A673 (cell line): ENCODE results near the gene ROBO3. TPM values are rescaled to one million over a fixed set of nuclear protein-coding genes. Genes with fewer than 3 reads are reported as not detected.

Experiments
- Bru-seq: library from RNA; stranded (reverse); fragments of 400-500 nt; gene quantifications from one replicate; lab custom pipeline; 2021; lab: Mats Ljungman, UMichigan
- BruChase-seq, 2 experiments: library from RNA; stranded (reverse); fragments of 400-500 nt; gene quantifications; one replicate each; lab custom pipeline; 2021; lab: Mats Ljungman, UMichigan
- BruUV-seq: library from RNA; stranded (reverse); fragments of 400-500 nt; replicated peaks from 2 replicates; lab custom pipeline; 2021; lab: Mats Ljungman, UMichigan
- CTCF ChIA-PET: fragments of 300-600 bp; sonication (Branson Sonifier 250); formaldehyde crosslinking; loops from one replicate; lab custom pipeline; 2022; ENCODE audit warnings: antibody characterized with exemption; lab: Charles Lee
- POLR2A ChIA-PET: fragments of 300-600 bp; sonication (Branson Sonifier 250); formaldehyde crosslinking; loops from one replicate; lab custom pipeline; 2022; ENCODE audit warnings: antibody characterized with exemption; ENCODE audit not compliant: low non-redundant PET; lab: Charles Lee
- DNase-seq: peaks from one replicate; pipeline ENCODE4 v3.0.0-alpha.2; 2015; ENCODE audit warnings: low spot score
- H3K27ac ChIP-seq: fragments of 200-600 bp; sonication (generic); 2 replicates; pipeline ENCODE4 v1.5.1; 2016; ENCODE audit warnings: mixed run types, low read depth, mild to moderate bottlenecking, mixed read lengths, antibody characterized with exemption, low read length; ENCODE audit not compliant: poor library complexity, severe bottlenecking
- H3K27me3 ChIP-seq: fragments of 200-600 bp; sonication (generic); replicated peaks from 2 replicates; pipeline ENCODE4 v1.6.1; 2017; ENCODE audit warnings: mixed run types, low read depth, mild to moderate bottlenecking, mixed read lengths, antibody characterized with exemption, low read length; ENCODE audit not compliant: insufficient read depth, poor library complexity
- H3K36me3 ChIP-seq: fragments of 200-600 bp; sonication (generic); 2 replicates; pipeline ENCODE4 v1.6.1; 2016; ENCODE audit warnings: mixed run types, mild to moderate bottlenecking, mixed read lengths, antibody characterized with exemption, low read length; ENCODE audit not compliant: insufficient read depth, poor library complexity, severe bottlenecking
- H3K4me1 ChIP-seq: fragments of 200-600 bp; sonication (generic); 2 replicates; pipeline ENCODE4 v1.6.1; 2017; ENCODE audit warnings: mixed run types, mild to moderate bottlenecking, mixed read lengths, antibody characterized with exemption, low read length; ENCODE audit not compliant: insufficient read depth, poor library complexity, severe bottlenecking
- H3K4me3 ChIP-seq: fragments of 200-600 bp; sonication (generic); 2 replicates; pipeline ENCODE4 v1.5.1; 2016; ENCODE audit warnings: low read depth, mixed run types, mild to moderate bottlenecking, mixed read lengths, low read length; ENCODE audit not compliant: poor library complexity, severe bottlenecking
- H3K9me3 ChIP-seq: fragments of 200-600 bp; sonication (generic); 2 replicates; pipeline ENCODE4 v1.6.1; 2016; ENCODE audit warnings: mixed run types, low read depth, mild to moderate bottlenecking, mixed read lengths, antibody characterized with exemption, low read length; ENCODE audit not compliant: poor library complexity, severe bottlenecking
- EZH2 ChIP-seq: fragments of 200-600 bp; sonication (generic); IDR thresholded peaks from 2 replicates; pipeline ENCODE4 v1.6.1; 2017; ENCODE audit warnings: borderline replicate concordance, low read depth, mild to moderate bottlenecking, mixed read lengths, antibody characterized with exemption, low read length; ENCODE audit not compliant: poor library complexity, severe bottlenecking
- intact Hi-C: fragments of 100-400 bp; cut with micrococcal nuclease; formaldehyde crosslinking; loops from one replicate; pipeline ENCODE4 v1.10.0; 2022; ENCODE audit not compliant: unreplicated experiment
- long read RNA-seq: library from polyadenylated mRNA; stranded (forward); transcript quantifications from one replicate; pipeline ENCODE4 v2.0.0, GENCODE V29; 2022
- total RNA-seq: library from RNA; stranded (reverse); gene quantifications from 2 replicates; pipeline ENCODE4 v1.2.3, GENCODE V29; 2021
- TF ChIP-seq, protein P1 (sequence below): fragments of 300-800, 200-600 bp; sonication (generic); conservative IDR thresholded peaks from 2 replicates; pipeline ENCODE4 v1.5.1; 2017; ENCODE audit warnings: low read depth, mild to moderate bottlenecking, antibody characterized with exemption, low read length, moderate library complexity, mixed read lengths

ROBO3 gene, protein sequence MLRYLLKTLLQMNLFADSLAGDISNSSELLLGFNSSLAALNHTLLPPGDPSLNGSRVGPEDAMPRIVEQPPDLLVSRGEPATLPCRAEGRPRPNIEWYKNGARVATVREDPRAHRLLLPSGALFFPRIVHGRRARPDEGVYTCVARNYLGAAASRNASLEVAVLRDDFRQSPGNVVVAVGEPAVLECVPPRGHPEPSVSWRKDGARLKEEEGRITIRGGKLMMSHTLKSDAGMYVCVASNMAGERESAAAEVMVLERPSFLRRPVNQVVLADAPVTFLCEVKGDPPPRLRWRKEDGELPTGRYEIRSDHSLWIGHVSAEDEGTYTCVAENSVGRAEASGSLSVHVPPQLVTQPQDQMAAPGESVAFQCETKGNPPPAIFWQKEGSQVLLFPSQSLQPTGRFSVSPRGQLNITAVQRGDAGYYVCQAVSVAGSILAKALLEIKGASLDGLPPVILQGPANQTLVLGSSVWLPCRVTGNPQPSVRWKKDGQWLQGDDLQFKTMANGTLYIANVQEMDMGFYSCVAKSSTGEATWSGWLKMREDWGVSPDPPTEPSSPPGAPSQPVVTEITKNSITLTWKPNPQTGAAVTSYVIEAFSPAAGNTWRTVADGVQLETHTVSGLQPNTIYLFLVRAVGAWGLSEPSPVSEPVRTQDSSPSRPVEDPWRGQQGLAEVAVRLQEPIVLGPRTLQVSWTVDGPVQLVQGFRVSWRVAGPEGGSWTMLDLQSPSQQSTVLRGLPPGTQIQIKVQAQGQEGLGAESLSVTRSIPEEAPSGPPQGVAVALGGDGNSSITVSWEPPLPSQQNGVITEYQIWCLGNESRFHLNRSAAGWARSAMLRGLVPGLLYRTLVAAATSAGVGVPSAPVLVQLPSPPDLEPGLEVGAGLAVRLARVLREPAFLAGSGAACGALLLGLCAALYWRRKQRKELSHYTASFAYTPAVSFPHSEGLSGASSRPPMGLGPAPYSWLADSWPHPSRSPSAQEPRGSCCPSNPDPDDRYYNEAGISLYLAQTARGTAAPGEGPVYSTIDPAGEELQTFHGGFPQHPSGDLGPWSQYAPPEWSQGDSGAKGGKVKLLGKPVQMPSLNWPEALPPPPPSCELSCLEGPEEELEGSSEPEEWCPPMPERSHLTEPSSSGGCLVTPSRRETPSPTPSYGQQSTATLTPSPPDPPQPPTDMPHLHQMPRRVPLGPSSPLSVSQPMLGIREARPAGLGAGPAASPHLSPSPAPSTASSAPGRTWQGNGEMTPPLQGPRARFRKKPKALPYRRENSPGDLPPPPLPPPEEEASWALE (N-terminal part only)
- 2.3 and 5.1 TPM in 2 replicates for total RNA-seq
- Bru-seq, nascent RNA: percentile 18 among the genes with signal in this experiment
- percentile 19 among the genes with signal in this experiment for BruChase-seq, experiment 1, labeled RNA remaining after a 2-hour chase
- BruChase-seq, experiment 2, labeled RNA remaining after a 6-hour chase: percentile 21 among the genes with signal in this experiment
- long read RNA-seq, partial matches to known transcripts: 2 of 6 reads
- long read RNA-seq, other reads (novel, unspliced or antisense): 4 of 6 reads

DNA sequence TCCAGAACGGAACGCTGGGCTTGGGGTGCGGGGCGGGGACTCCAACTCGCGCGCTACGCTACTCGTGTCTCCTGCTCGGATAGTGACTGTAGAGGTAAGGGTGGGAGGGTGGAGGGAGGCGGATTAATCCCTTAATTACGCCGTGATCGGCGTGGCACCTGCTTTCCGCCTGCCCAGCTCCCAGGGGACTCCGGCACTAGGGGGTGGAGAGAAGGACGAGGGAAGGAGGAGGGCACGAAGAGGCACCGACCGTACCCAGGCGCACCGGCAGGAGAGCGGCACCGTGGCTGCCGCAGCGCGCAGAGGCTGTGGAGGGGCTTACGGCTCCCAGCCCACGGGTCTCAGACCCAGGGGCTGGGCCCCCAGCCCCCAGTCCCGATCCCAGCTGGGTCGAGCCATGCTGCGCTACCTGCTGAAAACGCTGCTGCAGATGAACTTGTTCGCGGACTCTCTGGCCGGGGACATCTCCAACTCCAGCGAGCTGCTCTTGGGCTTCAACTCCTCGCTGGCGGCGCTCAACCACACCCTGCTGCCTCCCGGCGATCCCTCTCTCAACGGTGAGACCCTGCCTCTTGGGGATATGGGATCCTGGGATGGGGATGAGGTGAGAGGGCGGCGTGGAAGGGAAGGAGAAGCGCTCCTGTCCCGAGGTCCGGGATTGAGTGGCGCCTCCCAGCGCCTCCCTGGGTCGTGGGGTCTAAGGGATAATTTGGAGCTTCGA, at the start of gene ROBO3:
Gene ROBO3 (plus strand): TSS at position 252 of the 721 bp plus-strand sequence. CDS start 146 bp downstream, at position 398.
- H3K9me3 ChIP-seq: no peaks in the 10 kb centered on the region
- peak within 1 kb of the TSS; percentile 30 for H3K4me3 ChIP-seq
- no peak for TF ChIP-seq EZH2
- TF ChIP-seq, protein P1, sequence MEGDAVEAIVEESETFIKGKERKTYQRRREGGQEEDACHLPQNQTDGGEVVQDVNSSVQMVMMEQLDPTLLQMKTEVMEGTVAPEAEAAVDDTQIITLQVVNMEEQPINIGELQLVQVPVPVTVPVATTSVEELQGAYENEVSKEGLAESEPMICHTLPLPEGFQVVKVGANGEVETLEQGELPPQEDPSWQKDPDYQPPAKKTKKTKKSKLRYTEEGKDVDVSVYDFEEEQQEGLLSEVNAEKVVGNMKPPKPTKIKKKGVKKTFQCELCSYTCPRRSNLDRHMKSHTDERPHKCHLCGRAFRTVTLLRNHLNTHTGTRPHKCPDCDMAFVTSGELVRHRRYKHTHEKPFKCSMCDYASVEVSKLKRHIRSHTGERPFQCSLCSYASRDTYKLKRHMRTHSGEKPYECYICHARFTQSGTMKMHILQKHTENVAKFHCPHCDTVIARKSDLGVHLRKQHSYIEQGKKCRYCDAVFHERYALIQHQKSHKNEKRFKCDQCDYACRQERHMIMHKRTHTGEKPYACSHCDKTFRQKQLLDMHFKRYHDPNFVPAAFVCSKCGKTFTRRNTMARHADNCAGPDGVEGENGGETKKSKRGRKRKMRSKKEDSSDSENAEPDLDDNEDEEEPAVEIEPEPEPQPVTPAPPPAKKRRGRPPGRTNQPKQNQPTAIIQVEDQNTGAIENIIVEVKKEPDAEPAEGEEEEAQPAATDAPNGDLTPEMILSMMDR: no peak
- peaks cover 8% of the 10 kb centered on the region for H3K4me1 ChIP-seq
- peaks cover 90% of the 10 kb centered on the region for H3K27me3 ChIP-seq
- DNase-seq: no peak
- H3K36me3 ChIP-seq: no peaks in the 10 kb centered on the region
- no TSS peak for BruUV-seq
- ChIA-PET POLR2A (no interaction called here), CTCF (interaction anchor here (0.7 to 2.0 kb wide), 5 partner anchors 11 to 449 kb away, joined by 3 to 9 read pairs (median 4); no protein-coding TSS in a partner anchor)
- H3K27ac ChIP-seq: no peak within 1 kb of the TSS
- intact Hi-C loops: loop anchor here (10.0 kb wide), 1 partner anchor 461 kb away; no protein-coding TSS in a partner anchor

DNA sequence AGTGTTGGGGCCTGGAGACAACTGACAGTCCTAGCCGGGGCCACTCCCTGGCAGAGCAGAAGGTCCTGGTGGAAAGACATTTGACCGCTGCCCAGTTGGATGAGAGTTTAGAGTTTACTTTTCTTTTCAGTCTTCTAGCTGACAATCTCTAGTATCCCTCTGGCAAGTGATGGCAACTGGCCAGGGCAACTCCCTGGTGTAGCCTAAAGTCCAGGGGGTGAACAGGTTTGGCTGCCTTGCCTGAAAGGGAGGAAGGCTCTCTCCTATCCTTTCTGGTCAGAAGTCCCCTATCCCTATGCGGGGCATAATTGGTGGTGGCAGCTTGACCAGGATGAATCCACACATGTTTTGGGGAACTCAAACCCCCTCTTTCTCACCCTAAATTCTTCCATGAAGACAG, 48.2 kb upstream of the ROBO3 start:
- intact Hi-C loops: no loop called here

More for the DNA sequence above, 48.2 kb upstream of the ROBO3 start:
- BruUV-seq: no TSS peak
- Histone ChIP-seq H3K27ac (no peak overlapping the region), H3K27me3 (no peaks in the 10 kb centered on the region), H3K36me3 (no peaks in the 10 kb centered on the region), H3K9me3 (no peaks in the 10 kb centered on the region), H3K4me3 (no peak overlapping the region), H3K4me1 (no peaks in the 10 kb centered on the region)
- no peak for DNase-seq
- TF ChIP-seq, protein P1: no peak
- no peak for TF ChIP-seq EZH2
- ChIA-PET CTCF (no interaction called here), POLR2A (no interaction called here)
